ENCODE data around the gene CD6.

The CD6 gene

GRCh38 chr11:61008971-61009370, 37.5 kb downstream of the CD6 start:
- Histone ChIP-seq H3K79me2 (ENCODE audit: control insufficient read depth, low read length) (no peaks in the 10 kb centered on the region), H3K4me2 (ENCODE audit: low read length) (no peak overlapping the region), H3K4me1 (ENCODE audit: control insufficient read depth, low read length) (peaks cover 46% of the 10 kb centered on the region), H3K9me2 (replicated peaks; ENCODE audit: control insufficient read depth, low read length) (no peaks in the 10 kb centered on the region), H3K9me3 (ENCODE audit: control insufficient read depth, insufficient read depth, low read length) (no peaks in the 10 kb centered on the region), H3K36me3 (ENCODE audit: control insufficient read depth, low read length) (no peaks in the 10 kb centered on the region), H3K27ac (ENCODE audit: low read depth, low read length) (no peak overlapping the region), H3K27me3 (ENCODE audit: control insufficient read depth, low read length) (0 out of 2 replicates have a peak, but pooled peaks cover 3% of the 10 kb centered on the region), H3K4me3 (ENCODE audit: low read length) (no peak overlapping the region), H3F3A (ENCODE audit: control insufficient read depth, insufficient read depth) (no peaks in the 10 kb centered on the region), H4K20me1 (ENCODE audit: control insufficient read depth, insufficient read depth, low read depth, low read length) (no peaks in the 10 kb centered on the region)
- no peak for TF ChIP-seq CTCF (IDR thresholded peaks at IDR 0.05; ENCODE audit: low read depth, low read length, poor library complexity, severe bottlenecking)
- TF ChIP-seq EZH2phosphoT487 (IDR thresholded peaks at IDR 0.05; ENCODE audit: borderline replicate concordance, low read length), result no peak

- Histone ChIP-seq H3F3A (ENCODE audit: control insufficient read depth, insufficient read depth) (no peaks in the 10 kb centered on the region), H3K4me2 (ENCODE audit: low read length) (no peak overlapping the region), H3K4me3 (ENCODE audit: low read length) (no peak overlapping the region), H3K79me2 (ENCODE audit: control insufficient read depth, low read length) (no peaks in the 10 kb centered on the region), H3K27me3 (ENCODE audit: control insufficient read depth, low read length) (0 out of 2 replicates have a peak, but pooled peaks cover 3% of the 10 kb centered on the region), H3K9me3 (ENCODE audit: control insufficient read depth, insufficient read depth, low read length) (no peaks in the 10 kb centered on the region), H3K27ac (ENCODE audit: low read depth, low read length) (no peak overlapping the region), H4K20me1 (ENCODE audit: control insufficient read depth, insufficient read depth, low read depth, low read length) (no peaks in the 10 kb centered on the region), H3K4me1 (ENCODE audit: control insufficient read depth, low read length) (peaks cover 46% of the 10 kb centered on the region), H3K36me3 (ENCODE audit: control insufficient read depth, low read length) (no peaks in the 10 kb centered on the region), H3K9me2 (replicated peaks; ENCODE audit: control insufficient read depth, low read length) (no peaks in the 10 kb centered on the region)
- no peak for TF ChIP-seq CTCF (IDR thresholded peaks at IDR 0.05; ENCODE audit: low read depth, low read length, poor library complexity, severe bottlenecking)
- no peak for TF ChIP-seq EZH2phosphoT487 (IDR thresholded peaks at IDR 0.05; ENCODE audit: borderline replicate concordance, low read length)
Observed at GRCh38 chr11:61009392-61010275, 38.2 kb downstream of the CD6 start.

- peaks cover 46% of the 10 kb centered on the region for H3K4me1 ChIP-seq (ENCODE audit: control insufficient read depth, low read length)
- H3K4me3 ChIP-seq (ENCODE audit: low read length), result no peak overlapping the region
- no peaks in the 10 kb centered on the region for H3K9me2 ChIP-seq (replicated peaks; ENCODE audit: control insufficient read depth, low read length)
- H4K20me1 ChIP-seq (ENCODE audit: control insufficient read depth, insufficient read depth, low read depth, low read length), result no peaks in the 10 kb centered on the region
- no peaks in the 10 kb centered on the region for H3F3A ChIP-seq (ENCODE audit: control insufficient read depth, insufficient read depth)
- no peaks in the 10 kb centered on the region for H3K9me3 ChIP-seq (ENCODE audit: control insufficient read depth, insufficient read depth, low read length)
- H3K36me3 ChIP-seq (ENCODE audit: control insufficient read depth, low read length), result no peaks in the 10 kb centered on the region
- H3K79me2 ChIP-seq (ENCODE audit: control insufficient read depth, low read length), result no peaks in the 10 kb centered on the region
- 0 out of 2 replicates have a peak, but pooled peaks cover 3% of the 10 kb centered on the region for H3K27me3 ChIP-seq (ENCODE audit: control insufficient read depth, low read length)
- TF ChIP-seq CTCF (IDR thresholded peaks at IDR 0.05; ENCODE audit: low read depth, low read length, poor library complexity, severe bottlenecking) (no peak), EZH2phosphoT487 (IDR thresholded peaks at IDR 0.05; ENCODE audit: borderline replicate concordance, low read length) (no peak)
- H3K27ac ChIP-seq (ENCODE audit: low read depth, low read length), result no peak overlapping the region
- H3K4me2 ChIP-seq (ENCODE audit: low read length), result no peak overlapping the region
Observed at GRCh38 chr11:61010466-61011228, 39.2 kb downstream of the CD6 start.
